Stomach (tissue), 4 donors: Measurements from ENCODE around the gene KANSL1.

Experiments
- CTCF ChIP-seq, 7 experiments: fragments of 450-650 bp in 4 of 7; fragments of 200-600 bp in 3 of 7; sonication (generic) in 3 of 7; IDR thresholded peaks; one replicate each; pipeline ENCODE4 v1.5.1; 2016 to 2019; ENCODE audit warnings: antibody characterized with exemption in 7 of 7, control low read depth in 2 of 7, mild to moderate bottlenecking in 1 of 7
- POLR2AphosphoS5 ChIP-seq, 3 donors: sonication (generic); formaldehyde crosslinking; IDR thresholded peaks; one replicate each; pipeline ENCODE4 v1.6.1; 2016; ENCODE audit warnings: antibody characterized with exemption in 3 of 3

DNA sequence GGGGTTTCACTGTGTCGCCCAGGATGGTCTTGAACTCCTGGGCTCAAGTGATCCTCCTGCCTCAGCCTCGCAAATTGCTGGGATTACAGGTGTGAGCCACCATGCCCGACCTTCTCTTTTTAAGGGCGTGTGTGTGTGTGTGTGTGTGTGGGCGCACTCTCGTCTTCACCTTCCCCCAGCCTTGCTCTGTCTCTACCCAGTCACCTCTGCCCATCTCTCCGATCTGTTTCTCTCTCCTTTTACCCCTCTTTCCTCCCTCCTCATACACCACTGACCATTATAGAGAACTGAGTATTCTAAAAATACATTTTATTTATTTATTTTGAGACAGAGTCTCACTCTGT lies 190.3 kb downstream of the KANSL1 start:
- no peak for TF ChIP-seq POLR2AphosphoS5 (IDR thresholded peaks at IDR 0.05)
- TF ChIP-seq CTCF (IDR thresholded peaks at IDR 0.05): no peak
